ENCODE measurements around the gene C4A. TPM values are rescaled to one million over a fixed set of nuclear protein-coding genes. Genes with fewer than 3 reads are reported as not detected.
"Not testable (repeated sequence)": the region's sequence is repeated elsewhere in the genome, so short reads cannot be mapped to it uniquely, and the experiment has no call there.

C4A gene
- total RNA-seq (1 to 10 TPM; 4.2 TPM), total RNA-seq (0.08 to 2.7 (median 0.61) reads per million in 172 experiments)
- polyA plus RNA-seq (2013, experiment 1 of 2), result 2.0 TPM
- polyA plus RNA-seq (2013, experiment 2 of 2), result 2.3 TPM

GRCh38 chr6:31981744-31982143, at the start of gene C4A:
TSS of gene C4A (plus strand) at chr6:31982057. CDS start at chr6:31982108, 51 bp downstream.
- H3K27me3 Mint-ChIP-seq; H3K36me3 Mint-ChIP-seq (ENCODE audit: low read depth); H3K27ac ChIP-seq (ENCODE audit: low read depth in 1 of 2, low read length in 2 of 2); POLR2A ChIA-PET; ATAC-seq (ENCODE audit: poor library complexity); H3K4me3 ChIP-seq (ENCODE audit: low read length); H3K9me3 ChIP-seq (ENCODE audit: control insufficient read depth in 1 of 2, insufficient read depth in 1 of 2, low read length in 2 of 2); intact Hi-C loops (cut with DNase I, micrococcal nuclease); H3K4me3 Mint-ChIP-seq; DNase-seq; H3K36me3 ChIP-seq (ENCODE audit: insufficient read depth, low read length); H3K9me3 Mint-ChIP-seq; H3K27ac Mint-ChIP-seq; H3K27me3 ChIP-seq (ENCODE audit: control insufficient read depth in 1 of 2, insufficient read depth in 2 of 2, low read length in 2 of 2); CTCF ChIA-PET: not testable (repeated sequence)
- peaks cover 17% of the 10 kb centered on the region for H3K4me1 Mint-ChIP-seq (ENCODE audit: low read depth)
- H3K4me1 ChIP-seq (ENCODE audit: insufficient read depth, low read length), result peaks cover 15% of the 10 kb centered on the region

- CTCF ChIA-PET; H3K36me3 ChIP-seq (ENCODE audit: insufficient read depth, low read length); ATAC-seq (ENCODE audit: poor library complexity); H3K4me1 Mint-ChIP-seq (ENCODE audit: low read depth); H3K36me3 Mint-ChIP-seq (ENCODE audit: low read depth); H3K27me3 Mint-ChIP-seq; H3K9me3 Mint-ChIP-seq; H3K27ac ChIP-seq (ENCODE audit: low read depth in 1 of 2, low read length in 2 of 2); DNase-seq; H3K4me3 ChIP-seq (ENCODE audit: low read length); H3K4me1 ChIP-seq (ENCODE audit: insufficient read depth, low read length); H3K4me3 Mint-ChIP-seq; POLR2A ChIA-PET; H3K27me3 ChIP-seq (ENCODE audit: control insufficient read depth in 1 of 2, insufficient read depth in 2 of 2, low read length in 2 of 2); intact Hi-C loops (cut with DNase I, micrococcal nuclease); H3K27ac Mint-ChIP-seq; H3K9me3 ChIP-seq (ENCODE audit: control insufficient read depth in 1 of 2, insufficient read depth in 1 of 2, low read length in 2 of 2): not testable (repeated sequence)
These were observed 49.7 kb upstream of the C4A start for GRCh38 chr6:31932137-31932536.

- Histone ChIP-seq H3K36me3 (ENCODE audit: insufficient read depth, low read length) (no peaks in the 10 kb centered on the region), H3K4me1 (ENCODE audit: insufficient read depth, low read length) (no peaks in the 10 kb centered on the region), H3K4me3 (ENCODE audit: low read length) (no peak overlapping the region), H3K9me3 (ENCODE audit: control insufficient read depth in 1 of 2, insufficient read depth in 1 of 2, low read length in 2 of 2) (no peaks in the 10 kb centered on the region), H3K27ac (ENCODE audit: low read depth in 1 of 2, low read length in 2 of 2) (no peak overlapping the region), H3K27me3 (ENCODE audit: control insufficient read depth in 1 of 2, insufficient read depth in 2 of 2, low read length in 2 of 2) (no peaks in the 10 kb centered on the region)
- ChIA-PET CTCF (no interaction called here), POLR2A (no interaction called here)
- H3K36me3 Mint-ChIP-seq (ENCODE audit: low read depth), result no peaks in the 10 kb centered on the region
- ATAC-seq (ENCODE audit: poor library complexity) (no peak), DNase-seq (no peak)
- H3K27ac Mint-ChIP-seq, result no peak overlapping the region
- intact Hi-C loops (cut with DNase I, micrococcal nuclease), result no loop called here
- H3K9me3 Mint-ChIP-seq, result no peaks in the 10 kb centered on the region
- H3K4me1 Mint-ChIP-seq (ENCODE audit: low read depth), result no peaks in the 10 kb centered on the region
- peaks cover 5% of the 10 kb centered on the region for H3K27me3 Mint-ChIP-seq
- TF ChIP-seq CTCF (IDR thresholded peaks at IDR 0.05), result no peak
- H3K4me3 Mint-ChIP-seq, result no peak overlapping the region
These were observed 48.3 kb upstream of the C4A start for GRCh38 chr6:31933537-31933936.

GRCh38 chr6:31935021-31935420, 46.8 kb upstream of the C4A start:
- Histone ChIP-seq H3K4me3 (ENCODE audit: low read length) (no peak overlapping the region), H3K9me3 (ENCODE audit: control insufficient read depth in 1 of 2, insufficient read depth in 1 of 2, low read length in 2 of 2) (no peaks in the 10 kb centered on the region), H3K36me3 (ENCODE audit: insufficient read depth, low read length) (no peaks in the 10 kb centered on the region), H3K27ac (ENCODE audit: low read depth in 1 of 2, low read length in 2 of 2) (no peak overlapping the region), H3K27me3 (ENCODE audit: control insufficient read depth in 1 of 2, insufficient read depth in 2 of 2, low read length in 2 of 2) (no peaks in the 10 kb centered on the region), H3K4me1 (ENCODE audit: insufficient read depth, low read length) (no peaks in the 10 kb centered on the region)
- ATAC-seq (ENCODE audit: poor library complexity) (no peak), DNase-seq (no peak)
- no peaks in the 10 kb centered on the region for H3K9me3 Mint-ChIP-seq
- H3K36me3 Mint-ChIP-seq (ENCODE audit: low read depth), result no peaks in the 10 kb centered on the region
- intact Hi-C loops (cut with DNase I, micrococcal nuclease), result no loop called here
- no peaks in the 10 kb centered on the region for H3K4me1 Mint-ChIP-seq (ENCODE audit: low read depth)
- H3K27ac Mint-ChIP-seq, result no peak overlapping the region
- peaks cover 5% of the 10 kb centered on the region for H3K27me3 Mint-ChIP-seq
- TF ChIP-seq CTCF (IDR thresholded peaks at IDR 0.05), result no peak
- H3K4me3 Mint-ChIP-seq, result no peak overlapping the region
- ChIA-PET POLR2A (no interaction called here), CTCF (no interaction called here)
